ENCODE data around the gene ZNF653.
A peak's percentile ranks its signal among the peaks of the same experiment; 100 is the strongest.

The ZNF653 gene

GRCh38 chr19:11505504-11506100 lies at the start of gene ZNF653:
TSS of gene ZNF653 (minus strand) at chr19:11505839. CDS start at chr19:11505786, 53 bp downstream.
- peak; percentile 93 for DNase-seq

- DNase-seq, result no peak
Observed at GRCh38 chr19:11555246-11555645, 49.6 kb upstream of the ZNF653 start.

- DNase-seq, result no peak
Observed at GRCh38 chr19:11554160-11554559, 48.5 kb upstream of the ZNF653 start.

- no peak for DNase-seq
Observed at GRCh38 chr19:11552666-11553372, 47.2 kb upstream of the ZNF653 start.

GRCh38 chr19:11551603-11552235 lies 46.1 kb upstream of the ZNF653 start:
- DNase-seq, result no peak

- no peak for DNase-seq
Observed at GRCh38 chr19:11550265-11550664, 44.6 kb upstream of the ZNF653 start.

GRCh38 chr19:11549386-11549953 lies 43.8 kb upstream of the ZNF653 start:
- no peak for DNase-seq

GRCh38 chr19:11547929-11548700 lies 42.5 kb upstream of the ZNF653 start:
- no peak for DNase-seq

- no peak for DNase-seq
Observed at GRCh38 chr19:11541238-11541637, 35.6 kb upstream of the ZNF653 start.

- no peak for DNase-seq
Observed at GRCh38 chr19:11540645-11541044, 35.0 kb upstream of the ZNF653 start.

- DNase-seq, result no peak
Observed at GRCh38 chr19:11539495-11540365, 34.1 kb upstream of the ZNF653 start.

- no peak for DNase-seq
Observed at GRCh38 chr19:11538232-11539036, 32.8 kb upstream of the ZNF653 start, which contains the start of gene CNN1. TSS of gene CNN1 (plus strand) at chr19:11538851. CDS start at chr19:11538928, 77 bp downstream.

- peak; percentile 40 for DNase-seq
Observed at GRCh38 chr19:11535792-11536595, 30.4 kb upstream of the ZNF653 start.

GRCh38 chr19:11534948-11535347 lies 29.3 kb upstream of the ZNF653 start:
- no peak for DNase-seq

- DNase-seq, result no peak
Observed at GRCh38 chr19:11534538-11534937, 28.9 kb upstream of the ZNF653 start.

GRCh38 chr19:11530432-11530831 lies 24.8 kb upstream of the ZNF653 start:
- peak; percentile 91 for DNase-seq

- DNase-seq, result peak; percentile 95
Observed at GRCh38 chr19:11528551-11529341, 23.1 kb upstream of the ZNF653 start, which contains the start of gene ECSIT. TSS of gene ECSIT (minus strand) at chr19:11529134. CDS start at chr19:11519170, 9,964 bp downstream.

- DNase-seq, result no peak
Observed at GRCh38 chr19:11519138-11519537, 13.5 kb upstream of the ZNF653 start.

GRCh38 chr19:11513946-11514345 lies 8.3 kb upstream of the ZNF653 start:
- DNase-seq, result no peak

All from DMS153 (cell line).